B cell (primary cell): ENCODE measurements around the gene ABI2. TPM values are rescaled to one million over a fixed set of nuclear protein-coding genes. Genes with fewer than 3 reads are reported as not detected.

ENCODE experiments used
- ATAC-seq: fragments of 200-7000 bp; cut with Tn5 transposase; one replicate; pipeline ENCODE4 v1.10.0; 2021; ENCODE audit warnings: low read depth, mild to moderate bottlenecking, moderate number of reproducible peaks, moderate library complexity
- CTCF ChIA-PET: fragments of 350-600 bp; sonication (Branson Sonifier 250); formaldehyde crosslinking; loops from one replicate; lab custom pipeline; 2021; ENCODE audit warnings: antibody characterized with exemption, inconsistent platforms; lab: Charles Lee
- POLR2A ChIA-PET: fragments of 350-600 bp; sonication (Branson Sonifier 250); formaldehyde crosslinking; loops from one replicate; lab custom pipeline; 2021; ENCODE audit warnings: antibody characterized with exemption; lab: Charles Lee
- DNase-seq: peaks from one replicate; pipeline ENCODE4 v3.0.0; 2013
- H2AFZ ChIP-seq: 2 replicates; pipeline ENCODE4 v1.6.1; 2012; ENCODE audit warnings: mild to moderate bottlenecking, low read depth, low read length; ENCODE audit not compliant: insufficient read depth, poor library complexity, severe bottlenecking
- H3K27ac ChIP-seq, 2 donors: 1 replicate in 1 of 2; 2 replicates in 1 of 2; pipeline ENCODE4 v1.5.1; 2012 to 2013; ENCODE audit warnings: low read length in 2 of 2, mild to moderate bottlenecking in 2 of 2, moderate library complexity in 1 of 2
- H3K27me3 ChIP-seq, 4 experiments: fragments of 200-600 bp in 1 of 4; sonication (generic) in 1 of 4; replicated peaks in 1 of 4; 1 replicate in 2 of 4; 2 replicates in 2 of 4; pipeline versions ENCODE4 v1.6.1 to v1.7.0; 2013 to 2016; ENCODE audit warnings: low read length in 3 of 4, mild to moderate bottlenecking in 2 of 4, mixed read lengths in 1 of 4, moderate library complexity in 1 of 4; ENCODE audit not compliant: insufficient read depth in 4 of 4, control insufficient read depth in 3 of 4; ENCODE audit errors: control extremely low read depth in 1 of 4
- H3K36me3 ChIP-seq, 2 experiments: replicated peaks in 1 of 2; 1 replicate in 1 of 2; 2 replicates in 1 of 2; pipeline versions ENCODE4 v1.6.1 to v1.7.1; 2013; ENCODE audit warnings: low read length in 1 of 2; ENCODE audit not compliant: insufficient read depth in 2 of 2, control insufficient read depth in 1 of 2; ENCODE audit errors: control extremely low read depth in 1 of 2, extremely low read depth in 1 of 2
- H3K4me1 ChIP-seq, 2 donors: fragments of 200-600 bp in 1 of 2; sonication (generic) in 1 of 2; 1 replicate in 1 of 2; 2 replicates in 1 of 2; pipeline versions ENCODE4 v1.5.1 to v1.6.1; 2013 to 2017; ENCODE audit warnings: low read length in 2 of 2; ENCODE audit not compliant: control insufficient read depth in 2 of 2, insufficient read depth in 2 of 2
- H3K4me2 ChIP-seq: replicated peaks from 2 replicates; pipeline ENCODE3; 2012; ENCODE audit warnings: mild to moderate bottlenecking, low read depth, low read length; ENCODE audit not compliant: poor library complexity, severe bottlenecking
- H3K4me3 ChIP-seq, 5 experiments: fragments of 200-600 bp in 1 of 5; sonication (generic) in 1 of 5; 1 replicate in 3 of 5; 2 replicates in 2 of 5; pipeline versions ENCODE4 v1.5.1 to v1.7.0; 2011 to 2016; ENCODE audit warnings: low read length in 4 of 5, mild to moderate bottlenecking in 4 of 5, low read depth in 2 of 5, control low read depth in 1 of 5, moderate library complexity in 1 of 5; ENCODE audit not compliant: insufficient read depth in 1 of 5; ENCODE audit errors: control extremely low read depth in 1 of 5, extremely low read depth in 1 of 5
- H3K79me2 ChIP-seq: fragments of 200-600 bp; sonication (generic); one replicate; pipeline ENCODE4 v1.6.0; 2016; ENCODE audit warnings: low read length; ENCODE audit not compliant: control insufficient read depth, insufficient read depth
- H3K9ac ChIP-seq: fragments of 200-600 bp; sonication (generic); 2 replicates; pipeline ENCODE4 v1.6.1; 2017; ENCODE audit warnings: mild to moderate bottlenecking, low read length, moderate library complexity
- H3K9me3 ChIP-seq, 3 donors: one replicate each; pipeline versions ENCODE4 v1.6.1 to v1.7.1; 2013; ENCODE audit warnings: low read length in 2 of 3; ENCODE audit not compliant: control insufficient read depth in 2 of 3, insufficient read depth in 1 of 3; ENCODE audit errors: control extremely low read depth in 1 of 3
- H4K20me1 ChIP-seq: 2 replicates; pipeline ENCODE4 v1.6.0; 2012; ENCODE audit warnings: mild to moderate bottlenecking, low read length; ENCODE audit not compliant: insufficient read depth, control insufficient read depth, poor library complexity, severe bottlenecking
- H3K27ac Mint-ChIP-seq: one replicate; pipeline ENCODE4 v1.8.0; 2021; ENCODE audit warnings: mixed read lengths
- H3K27me3 Mint-ChIP-seq: one replicate; pipeline ENCODE4 v1.8.0; 2021; ENCODE audit warnings: mixed read lengths
- H3K4me1 Mint-ChIP-seq: one replicate; pipeline ENCODE4 v1.8.0; 2021; ENCODE audit warnings: mixed read lengths
- H3K4me3 Mint-ChIP-seq: one replicate; pipeline ENCODE4 v1.8.0; 2021; ENCODE audit warnings: mixed read lengths
- H3K9me3 Mint-ChIP-seq: one replicate; pipeline ENCODE4 v1.8.0; 2022; ENCODE audit warnings: mixed read lengths; ENCODE audit not compliant: insufficient read depth
- CTCF ChIP-seq: fragments of 200-600 bp; IDR thresholded peaks from one replicate; pipeline ENCODE4 v1.8.0; 2022; ENCODE audit warnings: antibody characterized with exemption, mild to moderate bottlenecking
- EZH2 ChIP-seq: IDR thresholded peaks from 2 replicates; pipeline ENCODE4 v1.6.1; 2012; ENCODE audit warnings: borderline replicate concordance, low read depth, mild to moderate bottlenecking, moderate library complexity, low read length; ENCODE audit not compliant: insufficient read depth, poor library complexity, severe bottlenecking
- WGBS: methylation state at CpG from one replicate; pipeline ENCODE4 v1.1.5; 2013; ENCODE audit warnings: missing lambda C conversion rate; ENCODE audit not compliant: insufficient coverage; 5-methylcytosine and 5-hydroxymethylcytosine counted together
- intact Hi-C: fragments of 100-400 bp; cut with micrococcal nuclease; formaldehyde crosslinking; loops from one replicate; pipeline ENCODE4 v1.10.0; 2022
- polyA plus RNA-seq: library from polyadenylated mRNA; depleted of rRNA; stranded (reverse); fragments of >200 nt; gene quantifications from 2 replicates; pipeline ENCODE4 v1.2.3, GENCODE V29; 2012
- total RNA-seq, 2 donors: library from RNA; stranded (reverse); fragments of 120-200 nt in 1 of 2; gene quantifications; 1 replicate in 1 of 2; 2 replicates in 1 of 2; pipeline versions ENCODE4 v1.2.3 to v1.2.4, GENCODE V29; 2013 to 2022

ABI2 gene
- total and polyA plus RNA-seq, 2 donors (not counting 1 experiment from before 2014, with no cell fraction given) = 6.8 to 32.7 TPM

- Histone ChIP-seq H3K27ac (no peak overlapping the region), H2AFZ (no peak overlapping the region), H4K20me1 (no peaks in the 10 kb centered on the region), H3K9me3 (no peaks in the 10 kb centered on the region), H3K79me2 (no peaks in the 10 kb centered on the region), H3K4me3 (no peak overlapping the region), H3K36me3 (no peaks in the 10 kb centered on the region), H3K4me2 (no peak overlapping the region), H3K4me1 (no peaks in the 10 kb centered on the region), H3K9ac (no peak overlapping the region), H3K27me3 (no peaks in the 10 kb centered on the region)
- ChIA-PET POLR2A (no interaction called here), CTCF (no interaction called here)
- H3K4me3 Mint-ChIP-seq = no peak overlapping the region
- H3K4me1 Mint-ChIP-seq = no peaks in the 10 kb centered on the region
- ATAC-seq (no peak), DNase-seq (no peak)
- no peaks in the 10 kb centered on the region for H3K9me3 Mint-ChIP-seq
- TF ChIP-seq CTCF = no peak
- no CpG with 5 or more reads among the region's 2 CpGs for WGBS
- no peak overlapping the region for H3K27ac Mint-ChIP-seq
- intact Hi-C loops = no loop called here
- H3K27me3 Mint-ChIP-seq = no peaks in the 10 kb centered on the region
These were observed 108.3 kb downstream of the ABI2 start for GRCh38 chr2:203436496-203436895.

- Histone ChIP-seq H3K36me3 (no peaks in the 10 kb centered on the region), H3K9ac (no peak overlapping the region), H3K27me3 (no peaks in the 10 kb centered on the region), H3K79me2 (no peaks in the 10 kb centered on the region), H3K4me1 (no peaks in the 10 kb centered on the region), H3K4me3 (no peak overlapping the region), H4K20me1 (no peaks in the 10 kb centered on the region), H3K27ac (no peak overlapping the region), H3K9me3 (no peaks in the 10 kb centered on the region), H2AFZ (no peak overlapping the region), H3K4me2 (no peak overlapping the region)
- TF ChIP-seq CTCF = no peak
- TF ChIP-seq EZH2 = no peak
- no peaks in the 10 kb centered on the region for H3K4me1 Mint-ChIP-seq
- H3K27me3 Mint-ChIP-seq = no peaks in the 10 kb centered on the region
- ChIA-PET CTCF (no interaction called here), POLR2A (no interaction called here)
- no peak for DNase-seq
- no peak for ATAC-seq
- intact Hi-C loops = no loop called here
- no CpG with 5 or more reads among the region's 4 CpGs for WGBS
- H3K27ac Mint-ChIP-seq = no peak overlapping the region
- no peaks in the 10 kb centered on the region for H3K9me3 Mint-ChIP-seq
- H3K4me3 Mint-ChIP-seq = no peak overlapping the region
These were observed 109.3 kb downstream of the ABI2 start for GRCh38 chr2:203437511-203437910.
